RPMI7951 (cell line): ENCODE measurements around the gene GULP1. TPM values are rescaled to one million over a fixed set of nuclear protein-coding genes. Genes with fewer than 3 reads are reported as not detected.
A peak's percentile ranks its signal among the peaks of the same experiment; 100 is the strongest.

Experiments used
- DNase-seq: peaks from one replicate; pipeline ENCODE4 v3.0.0-alpha.2; 2012; ENCODE audit warnings: low read depth
- total RNA-seq: library from RNA; depleted of rRNA; stranded (reverse); fragments of >200 nt; shearing (Covaris generic); gene quantifications from 2 replicates; pipeline ENCODE4 v1.2.3, GENCODE V29; 2014

Gene GULP1
- total RNA-seq, 1 experiment from 2014 or later = 87.0 TPM

GRCh38 chr2:188322569-188323551 is 31.2 kb downstream of the GULP1 start:
- DNase-seq = peak; percentile 35

GRCh38 chr2:188324067-188324466 is 32.4 kb downstream of the GULP1 start:
- DNase-seq = no peak

GRCh38 chr2:188326290-188326668 is 34.6 kb downstream of the GULP1 start:
- DNase-seq = no peak

GRCh38 chr2:188326669-188327301 is 35.1 kb downstream of the GULP1 start:
- peak; percentile 55 for DNase-seq

GRCh38 chr2:188327518-188328213 is 36.0 kb downstream of the GULP1 start:
- DNase-seq = no peak

GRCh38 chr2:188328419-188328818 is 36.7 kb downstream of the GULP1 start:
- no peak for DNase-seq

- no peak for DNase-seq
Measured at GRCh38 chr2:188330316-188331053, 38.8 kb downstream of the GULP1 start.

- DNase-seq = peak; percentile 32
Measured at GRCh38 chr2:188332619-188333018, 40.9 kb downstream of the GULP1 start.

- DNase-seq = peak; percentile 79
Measured at GRCh38 chr2:188333751-188334524, 42.3 kb downstream of the GULP1 start.

GRCh38 chr2:188338463-188338862 is 46.8 kb downstream of the GULP1 start:
- no peak for DNase-seq

GRCh38 chr2:188340257-188340656 is 48.6 kb downstream of the GULP1 start:
- no peak for DNase-seq

- DNase-seq = no peak
Measured at GRCh38 chr2:188345020-188345419, 53.3 kb downstream of the GULP1 start.

- no peak for DNase-seq
Measured at GRCh38 chr2:188345426-188345825, 53.8 kb downstream of the GULP1 start.

GRCh38 chr2:188345831-188346458 is 54.3 kb downstream of the GULP1 start:
- no peak for DNase-seq

- no peak for DNase-seq
Measured at GRCh38 chr2:188349019-188349418, 57.3 kb downstream of the GULP1 start.

GRCh38 chr2:188353282-188353681 is 61.6 kb downstream of the GULP1 start:
- no peak for DNase-seq

GRCh38 chr2:188360485-188361263 is 69.0 kb downstream of the GULP1 start:
- no peak for DNase-seq

GRCh38 chr2:188364033-188364630 is 72.5 kb downstream of the GULP1 start:
- DNase-seq = no peak

- DNase-seq = no peak
Measured at GRCh38 chr2:188365058-188365641, 73.5 kb downstream of the GULP1 start.
